Endothelial cell of umbilical vein (primary cell): ENCODE results near the gene CYP27C1. TPM values are rescaled to one million over a fixed set of nuclear protein-coding genes. Genes with fewer than 3 reads are reported as not detected.

ENCODE experiments used
- BruUV-seq: library from RNA; stranded (reverse); fragments of 400-500 nt; replicated peaks from 2 replicates; lab custom pipeline; 2021; lab: Mats Ljungman, UMichigan
- CTCF ChIA-PET: fragments of 300-600, 350-600 bp; sonication (Branson Sonifier 250); formaldehyde crosslinking; loops from one replicate; lab custom pipeline; 2021; ENCODE audit warnings: antibody characterized with exemption, inconsistent platforms; lab: Charles Lee
- POLR2A ChIA-PET: fragments of 300-600, 350-600 bp; sonication (Branson Sonifier 250); formaldehyde crosslinking; loops from one replicate; lab custom pipeline; 2021; ENCODE audit warnings: antibody characterized with exemption, inconsistent platforms; lab: Charles Lee
- DNase-seq: peaks from one replicate; pipeline ENCODE4 v3.0.0-alpha.2; 2011; ENCODE audit warnings: low read depth, low spot score
- FAIRE-seq: peaks from 2 replicates; lab custom pipeline; 2011; peaks lifted over from hg19 to GRCh38; lab: Jason Lieb, UNC
- H2AFZ ChIP-seq: 2 replicates; pipeline ENCODE4 v1.6.0; 2012; ENCODE audit warnings: low read depth, low read length, control low read depth, inconsistent platforms
- H3K27ac ChIP-seq: 2 replicates; pipeline ENCODE4 v1.5.1; 2011; ENCODE audit warnings: low read depth, mild to moderate bottlenecking, control low read depth, low read length, moderate library complexity; ENCODE audit not compliant: insufficient read depth
- H3K27me3 ChIP-seq, 2 experiments: 2 replicates each; pipeline versions ENCODE4 v1.6.0 to v1.6.1; 2011; ENCODE audit warnings: low read length in 2 of 2, mixed read lengths in 1 of 2; ENCODE audit not compliant: control insufficient read depth in 2 of 2, insufficient read depth in 2 of 2
- H3K36me3 ChIP-seq, 2 experiments: 2 replicates in 1 of 2; 3 replicates in 1 of 2; pipeline ENCODE4 v1.5.1; 2011; ENCODE audit warnings: low read length in 2 of 2, mild to moderate bottlenecking in 1 of 2, moderate library complexity in 1 of 2; ENCODE audit not compliant: control insufficient read depth in 2 of 2, insufficient read depth in 2 of 2; ENCODE audit errors: extremely low read depth in 1 of 2
- H3K4me1 ChIP-seq: 3 replicates; pipeline ENCODE4 v1.5.1; 2011; ENCODE audit warnings: mild to moderate bottlenecking, low read length; ENCODE audit not compliant: control insufficient read depth, insufficient read depth; ENCODE audit errors: extremely low read depth
- H3K4me2 ChIP-seq: 2 replicates; pipeline ENCODE4 v1.6.1; 2011; ENCODE audit warnings: low read length, control low read depth, mixed read lengths; ENCODE audit not compliant: insufficient read depth
- H3K4me3 ChIP-seq, 3 experiments: fragments of 200-600 bp in 1 of 3; sonication (generic), shearing (Covaris generic) in 1 of 3; replicated peaks in 1 of 3; 2 replicates each; pipeline ENCODE4 v1.5.1; 2011 to 2016; ENCODE audit warnings: control low read depth in 3 of 3, low read length in 3 of 3, mild to moderate bottlenecking in 2 of 3, inconsistent platforms in 1 of 3, low read depth in 1 of 3, moderate library complexity in 1 of 3; ENCODE audit not compliant: insufficient read depth in 1 of 3
- H3K79me2 ChIP-seq: 2 replicates; pipeline ENCODE4 v1.6.0; 2012; ENCODE audit warnings: low read length, inconsistent platforms; ENCODE audit not compliant: control insufficient read depth, insufficient read depth
- H3K9ac ChIP-seq: replicated peaks from 2 replicates; pipeline ENCODE3; 2011; ENCODE audit warnings: low read length, control low read depth; ENCODE audit not compliant: insufficient read depth; ENCODE audit errors: extremely low read depth
- H3K9me1 ChIP-seq: replicated peaks from 3 replicates; pipeline ENCODE4 v1.6.0; 2011; ENCODE audit warnings: mild to moderate bottlenecking, low read length; ENCODE audit not compliant: control insufficient read depth, insufficient read depth; ENCODE audit errors: extremely low read depth
- H3K9me3 ChIP-seq: replicated peaks from 2 replicates; pipeline ENCODE4 v1.5.1; 2012; ENCODE audit warnings: low read length, inconsistent platforms; ENCODE audit not compliant: control insufficient read depth, insufficient read depth
- H4K20me1 ChIP-seq: replicated peaks from 2 replicates; pipeline ENCODE3; 2011; ENCODE audit warnings: mild to moderate bottlenecking, low read length; ENCODE audit not compliant: control insufficient read depth, insufficient read depth; ENCODE audit errors: extremely low read depth
- EZH2 ChIP-seq: IDR thresholded peaks from 2 replicates; pipeline ENCODE4 v1.6.1; 2012; ENCODE audit warnings: borderline replicate concordance, low read depth, mild to moderate bottlenecking, moderate library complexity, low read length, inconsistent platforms; ENCODE audit not compliant: severe bottlenecking
- FOS ChIP-seq: IDR thresholded peaks from 2 replicates; pipeline ENCODE4 v1.6.1; 2011; ENCODE audit warnings: mild to moderate bottlenecking, low read length, moderate library complexity, borderline replicate concordance; ENCODE audit not compliant: insufficient read depth
- GATA2 ChIP-seq: IDR thresholded peaks from 2 replicates; pipeline ENCODE4 v1.7.0; 2011; ENCODE audit warnings: low read depth, mild to moderate bottlenecking, moderate library complexity, mixed read lengths, low read length; ENCODE audit not compliant: insufficient read length, insufficient read depth
- JUN ChIP-seq: IDR thresholded peaks from 2 replicates; pipeline ENCODE4 v1.6.1; 2011; ENCODE audit warnings: borderline replicate concordance, low read depth; ENCODE audit not compliant: insufficient read length, insufficient read depth
- MYC ChIP-seq: IDR thresholded peaks from one replicate; pipeline ENCODE4 v1.6.1; 2011; ENCODE audit warnings: mild to moderate bottlenecking, low read depth, low read length
- POLR2A ChIP-seq: IDR thresholded peaks from 2 replicates; pipeline ENCODE4 v1.6.1; 2012; ENCODE audit warnings: low read depth, mild to moderate bottlenecking, control low read depth, low read length
- POLR2AphosphoS5 ChIP-seq: IDR thresholded peaks from 2 replicates; pipeline ENCODE4 v1.6.1; 2012; ENCODE audit warnings: low read depth, mild to moderate bottlenecking, control low read depth, low read length, moderate library complexity; ENCODE audit not compliant: insufficient read depth
- dilution Hi-C: fragments of 300-500 bp; cut with MboI; formaldehyde crosslinking; loops from one replicate; pipeline ENCODE4 v1.15.0; 2019; ENCODE audit warnings: low sequenced_read_pairs; ENCODE audit not compliant: extremely low pct_ligation_motif_present
- intact Hi-C: fragments of 100-400 bp; cut with micrococcal nuclease; formaldehyde crosslinking; loops from one replicate; pipeline ENCODE4 v1.10.0; 2022
- polyA plus RNA-seq, 4 experiments: library from polyadenylated mRNA; depleted of rRNA in 3 of 4; stranded (reverse) in 3 of 4; unstranded in 1 of 4; fragments of >200 nt; gene quantifications; 2 replicates each; pipeline versions ENCODE4 v1.2.1 to v1.2.3, GENCODE V29; 2011 to 2012; ENCODE audit warnings: missing spikeins in 1 of 4
- total RNA-seq: library from RNA; stranded (reverse); gene quantifications from 2 replicates; pipeline ENCODE4 v1.2.3, GENCODE V29; 2021
- TF ChIP-seq, protein P1 (sequence below): IDR thresholded peaks from 2 replicates; pipeline ENCODE4 v1.6.1; 2011; ENCODE audit not compliant: insufficient read depth, insufficient read length
- TF ChIP-seq, protein P2 (sequence below), 2 donors: IDR thresholded peaks; 1 replicate in 1 of 2; 2 replicates in 1 of 2; pipeline ENCODE4 v1.5.1; 2011; ENCODE audit warnings: low read length in 2 of 2, mild to moderate bottlenecking in 2 of 2, moderate library complexity in 2 of 2, control low read depth in 1 of 2, inconsistent platforms in 1 of 2, low read depth in 1 of 2; ENCODE audit not compliant: insufficient read depth in 1 of 2; ENCODE audit errors: extremely low read depth in 1 of 2

The CYP27C1 gene
- total and polyA plus RNA-seq, 2 donors (not counting 3 experiments of a cell fraction or from before 2014, with no cell fraction given) = not detected

DNA sequence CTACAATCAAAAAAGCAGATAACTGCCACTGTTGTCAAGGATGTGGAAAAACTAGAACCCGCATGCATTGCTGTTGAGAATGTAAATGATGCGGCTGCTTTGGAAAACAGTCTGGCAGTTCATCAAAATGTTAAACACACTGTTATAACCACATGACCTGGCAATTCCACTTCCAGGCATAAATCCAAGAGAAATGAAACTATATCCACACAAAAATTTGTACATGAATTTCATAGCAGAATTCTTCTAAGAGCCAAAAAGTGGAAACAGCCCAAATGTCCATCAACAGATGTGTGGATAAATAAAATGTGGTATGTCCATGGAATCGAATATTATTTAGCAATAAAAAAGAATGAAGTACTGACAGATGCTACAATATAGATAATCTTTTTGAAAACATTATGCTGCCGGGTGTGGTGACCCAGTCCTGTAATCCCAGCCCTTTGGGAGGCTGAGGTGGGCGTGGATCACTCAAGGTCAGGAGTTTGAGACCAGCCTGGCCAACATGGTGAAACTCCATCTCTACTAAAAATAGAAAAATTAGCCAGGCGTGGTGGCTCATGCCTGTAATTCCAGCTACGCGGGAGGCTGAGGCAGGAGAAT, 41.8 kb upstream of the CYP27C1 start:
- Histone ChIP-seq H3K4me1 (no peaks in the 10 kb centered on the region), H3K9me1 (no peaks in the 10 kb centered on the region), H3K79me2 (no peaks in the 10 kb centered on the region), H3K9ac (no peak overlapping the region), H3K4me2 (no peak overlapping the region), H3K36me3 (peaks cover 13 to 25% of the 10 kb centered on the region in 2 experiments), H3K27me3 (no peaks in the 10 kb centered on the region), H2AFZ (no peak overlapping the region), H3K4me3 (no peak overlapping the region), H3K27ac (no peak overlapping the region), H4K20me1 (no peaks in the 10 kb centered on the region), H3K9me3 (no peaks in the 10 kb centered on the region)
- TF ChIP-seq, protein P1, sequence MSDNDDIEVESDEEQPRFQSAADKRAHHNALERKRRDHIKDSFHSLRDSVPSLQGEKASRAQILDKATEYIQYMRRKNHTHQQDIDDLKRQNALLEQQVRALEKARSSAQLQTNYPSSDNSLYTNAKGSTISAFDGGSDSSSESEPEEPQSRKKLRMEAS = no peak
- no peak for TF ChIP-seq GATA2
- TF ChIP-seq, protein P2, sequence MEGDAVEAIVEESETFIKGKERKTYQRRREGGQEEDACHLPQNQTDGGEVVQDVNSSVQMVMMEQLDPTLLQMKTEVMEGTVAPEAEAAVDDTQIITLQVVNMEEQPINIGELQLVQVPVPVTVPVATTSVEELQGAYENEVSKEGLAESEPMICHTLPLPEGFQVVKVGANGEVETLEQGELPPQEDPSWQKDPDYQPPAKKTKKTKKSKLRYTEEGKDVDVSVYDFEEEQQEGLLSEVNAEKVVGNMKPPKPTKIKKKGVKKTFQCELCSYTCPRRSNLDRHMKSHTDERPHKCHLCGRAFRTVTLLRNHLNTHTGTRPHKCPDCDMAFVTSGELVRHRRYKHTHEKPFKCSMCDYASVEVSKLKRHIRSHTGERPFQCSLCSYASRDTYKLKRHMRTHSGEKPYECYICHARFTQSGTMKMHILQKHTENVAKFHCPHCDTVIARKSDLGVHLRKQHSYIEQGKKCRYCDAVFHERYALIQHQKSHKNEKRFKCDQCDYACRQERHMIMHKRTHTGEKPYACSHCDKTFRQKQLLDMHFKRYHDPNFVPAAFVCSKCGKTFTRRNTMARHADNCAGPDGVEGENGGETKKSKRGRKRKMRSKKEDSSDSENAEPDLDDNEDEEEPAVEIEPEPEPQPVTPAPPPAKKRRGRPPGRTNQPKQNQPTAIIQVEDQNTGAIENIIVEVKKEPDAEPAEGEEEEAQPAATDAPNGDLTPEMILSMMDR (IDR thresholded peaks at IDR 0.05; ENCODE audit: extremely low read depth in 1 of 2, insufficient read depth in 1 of 2, low read depth in 1 of 2, low read length in 2 of 2) = no peak
- no peak for TF ChIP-seq FOS
- TF ChIP-seq JUN = no peak
- TF ChIP-seq EZH2 = no peak
- TF ChIP-seq MYC = no peak
- TF ChIP-seq POLR2A = no peak
- no peak for TF ChIP-seq POLR2AphosphoS5
- dilution Hi-C loops (no loop called here), intact Hi-C loops (no loop called here)
- POLR2A ChIA-PET = no interaction called here
- FAIRE-seq = no peak
- CTCF ChIA-PET = interaction anchor here (1.3 to 1.9 kb wide), 2 partner anchors 21 to 194 kb away, joined by 3 to 4 read pairs; no protein-coding TSS in a partner anchor
- no TSS peak for BruUV-seq
- no peak for DNase-seq
